HG02763 (cell line): ENCODE data around the gene MANF.

Source experiments
- ATAC-seq: cut with Tn5 transposase; IDR thresholded peaks from one replicate; pipeline ENCODE4 v1.9.1; 2021; ENCODE audit warnings: mild to moderate bottlenecking, moderate library complexity; ENCODE audit not compliant: unreplicated experiment

The MANF gene

DNA sequence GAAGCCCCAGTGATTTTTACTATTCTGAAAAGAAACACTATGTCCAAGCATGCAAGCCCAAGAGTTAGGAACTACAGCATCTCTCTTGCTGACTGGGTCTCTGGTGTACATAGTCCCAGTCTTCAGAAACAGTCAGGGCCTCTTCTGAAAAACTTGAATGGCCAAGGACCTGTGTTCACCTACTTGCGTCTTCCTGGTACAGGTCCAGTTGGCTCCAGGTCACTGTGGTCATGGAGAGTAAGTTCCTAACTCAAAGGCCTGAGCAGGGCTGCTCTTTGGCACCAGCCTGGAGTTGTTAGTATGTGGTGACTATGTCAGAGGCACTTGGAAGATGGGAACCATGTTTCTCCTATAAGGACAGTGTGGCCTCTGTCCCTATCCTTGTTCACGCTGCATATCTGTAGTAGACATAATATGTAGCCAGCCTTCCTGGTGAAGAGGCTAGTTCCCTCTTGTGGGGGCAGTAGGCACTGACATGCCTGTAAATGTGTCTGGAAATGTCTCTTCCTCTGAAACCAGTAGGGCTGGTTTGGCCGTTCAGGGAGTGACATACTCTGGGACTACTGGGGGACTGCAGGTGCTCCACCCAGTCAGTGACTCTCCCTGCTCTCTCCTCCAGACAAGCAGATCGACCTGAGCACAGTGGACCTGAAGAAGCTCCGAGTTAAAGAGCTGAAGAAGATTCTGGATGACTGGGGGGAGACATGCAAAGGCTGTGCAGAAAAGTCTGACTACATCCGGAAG lies 3.4 kb downstream of the MANF start:
- no peak for ATAC-seq

- ATAC-seq = no peak
Measured at GRCh38 chr3:51389423-51390183, 4.5 kb downstream of the MANF start.

- no peak for ATAC-seq
Measured at GRCh38 chr3:51390246-51391074, 5.4 kb downstream of the MANF start.

GRCh38 chr3:51391075-51391565 lies 6.0 kb downstream of the MANF start, which contains the start of gene RBM15B:
Gene RBM15B, plus strand, starts transcription at chr3:51391285. Its CDS starts 115 bp downstream, at chr3:51391400.
- peak; percentile 88 for ATAC-seq

DNA sequence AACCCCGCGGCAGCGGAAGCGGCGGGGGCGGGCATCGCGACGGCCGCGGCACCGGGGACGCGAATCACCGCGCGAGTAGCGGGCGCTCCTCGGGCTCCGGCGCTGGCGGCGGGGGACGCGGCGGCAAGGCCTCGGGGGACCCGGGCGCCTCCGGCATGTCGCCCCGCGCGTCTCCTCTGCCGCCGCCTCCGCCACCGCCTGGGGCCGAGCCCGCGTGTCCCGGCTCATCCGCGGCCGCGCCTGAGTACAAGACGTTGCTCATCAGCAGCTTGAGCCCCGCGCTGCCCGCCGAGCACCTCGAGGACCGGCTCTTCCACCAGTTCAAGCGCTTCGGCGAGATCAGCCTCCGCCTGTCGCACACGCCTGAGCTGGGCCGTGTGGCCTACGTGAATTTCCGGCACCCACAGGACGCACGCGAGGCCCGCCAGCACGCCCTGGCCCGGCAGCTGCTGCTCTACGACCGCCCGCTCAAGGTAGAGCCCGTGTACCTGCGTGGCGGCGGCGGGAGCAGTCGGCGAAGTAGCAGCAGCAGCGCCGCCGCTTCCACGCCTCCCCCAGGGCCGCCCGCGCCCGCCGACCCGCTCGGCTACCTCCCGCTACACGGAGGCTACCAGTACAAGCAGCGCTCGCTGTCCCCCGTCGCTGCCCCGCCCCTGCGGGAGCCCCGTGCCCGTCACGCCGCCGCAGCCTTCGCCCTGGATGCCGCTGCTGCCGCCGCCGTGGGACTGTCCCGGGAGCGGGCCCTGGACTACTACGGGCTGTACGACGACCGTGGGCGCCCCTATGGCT lies 6.7 kb downstream of the MANF start:
- ATAC-seq = peak; percentile 19

DNA sequence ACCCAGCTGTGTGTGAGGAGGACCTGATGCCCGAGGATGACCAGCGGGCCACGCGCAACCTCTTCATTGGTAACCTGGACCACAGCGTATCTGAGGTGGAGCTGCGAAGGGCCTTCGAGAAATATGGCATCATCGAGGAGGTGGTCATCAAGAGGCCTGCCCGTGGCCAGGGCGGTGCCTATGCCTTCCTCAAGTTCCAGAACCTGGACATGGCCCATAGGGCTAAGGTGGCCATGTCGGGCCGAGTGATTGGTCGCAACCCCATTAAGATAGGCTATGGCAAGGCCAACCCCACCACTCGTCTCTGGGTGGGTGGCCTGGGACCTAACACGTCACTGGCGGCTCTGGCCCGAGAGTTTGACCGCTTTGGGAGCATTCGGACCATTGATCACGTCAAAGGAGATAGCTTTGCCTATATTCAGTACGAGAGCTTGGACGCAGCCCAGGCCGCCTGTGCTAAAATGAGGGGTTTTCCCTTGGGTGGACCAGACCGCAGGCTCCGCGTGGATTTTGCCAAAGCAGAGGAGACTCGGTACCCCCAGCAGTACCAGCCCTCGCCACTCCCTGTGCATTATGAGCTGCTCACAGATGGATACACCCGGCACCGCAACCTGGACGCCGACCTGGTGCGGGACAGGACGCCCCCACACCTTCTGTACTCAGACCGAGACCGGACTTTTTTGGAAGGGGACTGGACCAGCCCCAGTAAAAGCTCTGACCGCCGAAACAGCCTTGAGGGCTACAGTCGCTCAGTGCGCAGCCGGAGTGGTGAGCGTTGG lies 7.5 kb downstream of the MANF start:
- no peak for ATAC-seq

GRCh38 chr3:51393134-51393495 lies 8.0 kb downstream of the MANF start:
- ATAC-seq = no peak

DNA sequence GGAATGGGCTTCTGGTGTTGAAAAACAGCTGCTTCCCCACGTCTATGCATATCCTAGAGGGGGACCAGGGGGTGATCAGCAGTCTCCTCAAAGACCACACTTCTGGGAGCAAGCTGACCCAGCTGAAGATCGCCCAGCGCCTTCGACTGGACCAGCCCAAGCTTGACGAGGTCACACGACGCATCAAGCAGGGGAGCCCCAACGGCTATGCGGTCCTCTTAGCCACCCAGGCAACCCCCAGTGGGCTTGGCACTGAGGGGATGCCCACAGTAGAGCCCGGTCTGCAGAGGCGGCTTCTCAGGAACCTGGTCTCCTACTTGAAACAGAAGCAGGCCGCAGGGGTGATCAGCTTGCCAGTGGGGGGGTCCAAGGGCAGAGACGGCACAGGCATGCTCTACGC lies 8.5 kb downstream of the MANF start:
- ATAC-seq = no peak

DNA sequence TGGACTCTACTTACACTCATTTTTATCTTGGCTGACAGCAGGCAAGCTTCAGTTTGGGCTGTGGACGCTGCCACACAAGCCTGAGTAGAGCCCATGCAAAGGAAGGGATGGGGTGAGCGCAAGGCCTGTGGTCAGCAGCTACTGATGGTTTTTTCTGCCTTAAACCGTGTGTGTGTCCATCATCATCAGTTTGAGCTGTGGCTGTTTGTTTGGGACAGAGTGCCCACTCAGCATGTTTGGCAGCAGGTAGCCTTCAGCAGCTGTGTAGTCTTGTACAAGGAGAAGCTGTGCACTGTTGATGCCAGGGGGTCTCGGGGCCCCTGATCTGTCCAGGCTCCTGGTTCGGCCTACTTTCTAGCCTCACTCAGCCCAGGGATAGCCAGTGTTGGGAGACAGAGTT lies 9.4 kb downstream of the MANF start:
- ATAC-seq = no peak

GRCh38 chr3:51395493-51396213 lies 10.6 kb downstream of the MANF start:
- no peak for ATAC-seq

- no peak for ATAC-seq
Measured at GRCh38 chr3:51396401-51396800, 11.3 kb downstream of the MANF start.

GRCh38 chr3:51397392-51397791 lies 12.3 kb downstream of the MANF start:
- ATAC-seq = no peak

- no peak for ATAC-seq
Measured at GRCh38 chr3:51398595-51399310, 13.7 kb downstream of the MANF start.

GRCh38 chr3:51400166-51400565 lies 15.1 kb downstream of the MANF start:
- no peak for ATAC-seq

GRCh38 chr3:51401735-51402134 lies 16.6 kb downstream of the MANF start:
- ATAC-seq = no peak

- ATAC-seq = no peak
Measured at GRCh38 chr3:51403675-51404074, 18.6 kb downstream of the MANF start.

DNA sequence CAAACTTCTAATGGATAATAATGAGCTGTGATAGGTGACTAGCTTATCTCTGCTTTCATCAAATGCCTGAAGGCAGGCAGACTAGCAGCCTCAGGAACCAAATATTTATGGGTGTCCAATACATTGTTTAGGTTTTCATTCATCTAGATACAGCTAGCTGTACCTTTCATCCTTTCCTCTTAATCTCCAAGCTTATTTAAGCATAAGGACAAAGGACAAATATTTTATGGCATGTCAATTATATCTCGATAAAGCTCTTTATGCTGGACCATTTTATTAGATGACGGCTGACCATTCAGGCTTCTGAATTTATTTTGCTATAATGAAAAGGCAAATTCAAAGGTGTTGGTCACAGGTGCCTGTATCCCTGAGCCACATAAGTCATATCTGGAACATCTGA lies 22.9 kb downstream of the MANF start:
- ATAC-seq = no peak

DNA sequence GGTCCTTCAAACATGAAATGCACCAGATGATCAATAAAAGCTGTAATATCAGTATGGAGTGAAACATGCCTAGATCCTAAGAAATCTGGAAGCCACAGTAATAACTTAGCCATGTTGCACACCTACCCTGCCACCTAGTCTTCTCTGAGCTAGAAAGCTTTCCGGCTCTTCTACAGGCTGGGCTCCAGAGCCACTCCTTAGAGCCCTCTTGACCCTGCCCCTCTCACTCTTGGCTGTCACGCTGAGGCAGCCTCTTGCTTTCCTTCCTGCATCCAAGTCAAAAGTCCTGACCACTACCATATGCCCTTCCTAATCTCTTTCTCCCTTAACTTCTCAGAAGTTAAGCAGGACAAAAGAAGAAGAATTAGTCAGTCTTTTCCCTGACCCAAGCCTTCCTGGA lies 23.7 kb downstream of the MANF start:
- no peak for ATAC-seq

DNA sequence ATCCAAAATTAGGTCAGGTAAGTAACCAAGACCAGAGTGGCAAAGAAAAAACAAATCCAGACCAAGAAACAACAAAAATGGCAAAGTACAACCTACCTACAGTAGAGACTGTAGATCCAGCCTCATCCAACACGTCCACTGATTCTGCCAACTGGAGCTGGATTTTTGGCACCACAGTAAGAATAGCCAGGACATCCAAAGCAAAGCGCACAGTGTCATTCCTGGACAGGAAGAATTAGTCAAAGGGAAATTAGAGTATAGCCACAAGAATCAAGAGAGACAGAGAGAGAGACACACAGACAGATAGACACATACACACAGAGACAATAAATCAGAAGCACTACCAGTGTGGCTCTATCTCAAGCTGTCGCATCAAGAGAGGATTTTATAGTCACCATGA lies 37.1 kb downstream of the MANF start:
- ATAC-seq = no peak
